Hepatocyte (in vitro differentiated cells): Measurements from ENCODE around the gene BCKDK. TPM values are rescaled to one million over a fixed set of nuclear protein-coding genes. Genes with fewer than 3 reads are reported as not detected.

ENCODE experiments used
- DNase-seq: peaks from one replicate; pipeline ENCODE4 v3.0.0-alpha.2; 2016; ENCODE audit warnings: low spot score
- H2AFZ ChIP-seq: fragments of 200-600 bp; sonication (generic); 2 replicates; pipeline ENCODE4 v1.6.0; 2016; ENCODE audit warnings: antibody characterized with exemption, mild to moderate bottlenecking
- H3K27ac ChIP-seq: fragments of 200-600 bp; sonication (generic); 2 replicates; pipeline ENCODE4 v1.5.1; 2016; ENCODE audit warnings: mild to moderate bottlenecking
- H3K27me3 ChIP-seq: fragments of 200-600 bp; sonication (generic); 2 replicates; pipeline ENCODE4 v1.6.1; 2016
- H3K36me3 ChIP-seq: fragments of 200-600 bp; sonication (generic); replicated peaks from 2 replicates; pipeline ENCODE4 v1.5.1; 2016; ENCODE audit warnings: low read depth; ENCODE audit not compliant: insufficient read depth
- H3K4me1 ChIP-seq: fragments of 200-600 bp; sonication (generic); 2 replicates; pipeline ENCODE4 v1.5.1; 2016; ENCODE audit warnings: mild to moderate bottlenecking, moderate library complexity; ENCODE audit not compliant: insufficient read depth
- H3K4me2 ChIP-seq: fragments of 200-600 bp; sonication (generic); 2 replicates; pipeline ENCODE4 v1.6.0; 2016
- H3K4me3 ChIP-seq: fragments of 200-600 bp; sonication (generic); 2 replicates; pipeline ENCODE4 v1.5.1; 2016; ENCODE audit warnings: mild to moderate bottlenecking
- H3K79me2 ChIP-seq: fragments of 200-600 bp; sonication (generic); 2 replicates; pipeline ENCODE4 v1.6.0; 2017; ENCODE audit warnings: mild to moderate bottlenecking
- H3K9me2 ChIP-seq: fragments of 200-600 bp; sonication (generic); replicated peaks from 2 replicates; pipeline ENCODE4 v1.6.0; 2017; ENCODE audit warnings: mild to moderate bottlenecking; ENCODE audit not compliant: insufficient read depth
- H3K9me3 ChIP-seq: fragments of 200-600 bp; sonication (generic); 2 replicates; pipeline ENCODE4 v1.5.1; 2016; ENCODE audit warnings: low read depth, mild to moderate bottlenecking
- H4K20me1 ChIP-seq: fragments of 200-600 bp; sonication (generic); 2 replicates; pipeline ENCODE4 v1.6.0; 2016; ENCODE audit warnings: mild to moderate bottlenecking; ENCODE audit not compliant: insufficient read depth, poor library complexity, severe bottlenecking
- CTCF ChIP-seq: fragments of 200-600 bp; sonication (generic); IDR thresholded peaks from 2 replicates; pipeline ENCODE4 v1.5.1; 2016; ENCODE audit warnings: antibody characterized with exemption, mild to moderate bottlenecking; ENCODE audit not compliant: poor library complexity
- EZH2 ChIP-seq: fragments of 200-600 bp; sonication (generic); IDR thresholded peaks from 2 replicates; pipeline ENCODE4 v1.6.1; 2016; ENCODE audit warnings: antibody characterized with exemption, mild to moderate bottlenecking, borderline replicate concordance
- EZH2phosphoT487 ChIP-seq: fragments of 200-600 bp; sonication (generic); IDR thresholded peaks from one replicate; pipeline ENCODE4 v1.6.1; 2018; ENCODE audit warnings: antibody characterized with exemption, mild to moderate bottlenecking, low read depth, moderate library complexity; ENCODE audit not compliant: unreplicated experiment, severe bottlenecking
- whole genome bisulfite sequencing: methylation state at CpG from one replicate; pipeline ENCODE4 v1.1.6; 2016; ENCODE audit warnings: low lambda C conversion rate; ENCODE audit errors: missing lambda C conversion rate; 5-methylcytosine and 5-hydroxymethylcytosine counted together
- polyA plus RNA-seq: library from polyadenylated mRNA; unstranded; fragments of >200 nt; fragmentation: Nextera tagmentation; extraction: Ambion mirVana; gene quantifications from 2 replicates; pipeline ENCODE4 v1.2.1, GENCODE V29; 2016
- total RNA-seq: library from RNA; depleted of rRNA; stranded (reverse); fragments of >200 nt; gene quantifications from 2 replicates; pipeline ENCODE4 v1.2.3, GENCODE V29; 2014

The BCKDK gene
- total and polyA plus RNA-seq, 2 experiments from 2014 or later: 27.3 to 75.2 TPM

GRCh38 chr16:31120129-31120528, 11.9 kb downstream of the BCKDK start:
- Histone ChIP-seq H3K9me3 (no peaks in the 10 kb centered on the region), H3K9me2 (no peaks in the 10 kb centered on the region), H3K4me2 (no peak overlapping the region), H3K27ac (no peak overlapping the region), H3K27me3 (no peaks in the 10 kb centered on the region), H3K36me3 (no peaks in the 10 kb centered on the region), H3K4me1 (peaks cover 6% of the 10 kb centered on the region), H3K4me3 (no peak overlapping the region), H3K79me2 (peaks cover 29% of the 10 kb centered on the region), H2AFZ (no peak overlapping the region), H4K20me1 (no peaks in the 10 kb centered on the region)
- WGBS: 98% methylated on average over 16 of the region's 16 CpGs
- DNase-seq: peak; percentile 3
- TF ChIP-seq EZH2 (no peak), CTCF (no peak), EZH2phosphoT487 (no peak)

GRCh38 chr16:31125844-31126243, 17.7 kb downstream of the BCKDK start:
- Histone ChIP-seq H3K27me3 (no peaks in the 10 kb centered on the region), H3K9me2 (no peaks in the 10 kb centered on the region), H3K27ac (no peak overlapping the region), H2AFZ (no peak overlapping the region), H3K79me2 (no peaks in the 10 kb centered on the region), H3K4me2 (no peak overlapping the region), H4K20me1 (no peaks in the 10 kb centered on the region), H3K4me3 (no peak overlapping the region), H3K36me3 (no peaks in the 10 kb centered on the region), H3K4me1 (peaks cover 23% of the 10 kb centered on the region), H3K9me3 (no peaks in the 10 kb centered on the region)
- 94% methylated on average over 3 of the region's 3 CpGs for WGBS
- no peak for DNase-seq
- TF ChIP-seq EZH2phosphoT487: no peak
- TF ChIP-seq CTCF: no peak
- TF ChIP-seq EZH2: no peak

GRCh38 chr16:31127182-31127581, 19.0 kb downstream of the BCKDK start:
- Histone ChIP-seq H2AFZ (no peak overlapping the region), H3K79me2 (no peaks in the 10 kb centered on the region), H3K4me2 (no peak overlapping the region), H3K4me3 (no peak overlapping the region), H4K20me1 (no peaks in the 10 kb centered on the region), H3K9me3 (no peaks in the 10 kb centered on the region), H3K27me3 (no peaks in the 10 kb centered on the region), H3K36me3 (no peaks in the 10 kb centered on the region), H3K4me1 (peaks cover 36% of the 10 kb centered on the region), H3K9me2 (no peaks in the 10 kb centered on the region), H3K27ac (peak overlapping the region; percentile 98)
- TF ChIP-seq CTCF: no peak
- TF ChIP-seq EZH2: no peak
- no peak for TF ChIP-seq EZH2phosphoT487
- peak; percentile 8 for DNase-seq
- WGBS: 84% methylated on average over 13 of the region's 13 CpGs
